HG02763 (cell line): ENCODE data around the gene SMPD3.
A peak's percentile ranks its signal among the peaks of the same experiment; 100 is the strongest.

Experiments used
- ATAC-seq: cut with Tn5 transposase; IDR thresholded peaks from one replicate; pipeline ENCODE4 v1.9.1; 2021; ENCODE audit warnings: mild to moderate bottlenecking, moderate library complexity; ENCODE audit not compliant: unreplicated experiment

The SMPD3 gene

DNA sequence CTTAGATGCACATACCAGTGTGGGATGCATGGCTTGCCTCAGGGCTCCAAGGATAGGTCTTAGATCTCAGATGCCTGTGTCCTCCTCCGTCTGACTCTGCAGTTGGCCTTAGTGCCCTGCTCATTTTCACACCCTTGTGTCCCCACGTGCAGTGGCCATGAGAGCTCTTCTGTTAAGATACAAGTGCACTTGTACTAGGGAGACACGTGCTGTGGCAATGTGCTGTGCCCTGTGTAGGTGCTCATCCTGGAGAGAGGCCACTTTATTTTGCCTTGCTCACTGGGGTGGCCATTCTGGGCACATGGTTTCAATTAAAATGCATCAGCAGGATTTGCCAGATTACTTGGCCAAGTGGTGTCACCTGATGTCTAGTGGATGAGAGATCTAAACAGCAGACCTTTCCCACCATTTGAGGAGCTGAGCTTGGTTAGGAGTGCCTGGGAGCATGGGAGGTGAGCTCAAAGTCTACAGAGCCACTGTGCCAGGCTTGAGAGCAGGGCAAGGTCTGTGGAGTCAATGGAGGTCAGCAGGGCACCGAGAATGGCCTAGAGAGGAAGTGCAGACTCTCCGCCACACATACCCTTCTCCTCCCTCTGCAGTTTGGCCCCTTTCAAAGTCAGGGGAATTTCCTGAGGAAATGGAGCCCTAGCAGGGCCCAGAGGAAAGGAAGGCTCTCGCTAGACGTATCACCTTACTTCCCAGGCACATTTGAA lies 25.2 kb upstream of the SMPD3 start:
- ATAC-seq: no peak

- ATAC-seq: no peak
Observed at GRCh38 chr16:68472581-68472980, 24.3 kb upstream of the SMPD3 start.

GRCh38 chr16:68470461-68471150 lies 22.3 kb upstream of the SMPD3 start:
- ATAC-seq: peak; percentile 92

DNA sequence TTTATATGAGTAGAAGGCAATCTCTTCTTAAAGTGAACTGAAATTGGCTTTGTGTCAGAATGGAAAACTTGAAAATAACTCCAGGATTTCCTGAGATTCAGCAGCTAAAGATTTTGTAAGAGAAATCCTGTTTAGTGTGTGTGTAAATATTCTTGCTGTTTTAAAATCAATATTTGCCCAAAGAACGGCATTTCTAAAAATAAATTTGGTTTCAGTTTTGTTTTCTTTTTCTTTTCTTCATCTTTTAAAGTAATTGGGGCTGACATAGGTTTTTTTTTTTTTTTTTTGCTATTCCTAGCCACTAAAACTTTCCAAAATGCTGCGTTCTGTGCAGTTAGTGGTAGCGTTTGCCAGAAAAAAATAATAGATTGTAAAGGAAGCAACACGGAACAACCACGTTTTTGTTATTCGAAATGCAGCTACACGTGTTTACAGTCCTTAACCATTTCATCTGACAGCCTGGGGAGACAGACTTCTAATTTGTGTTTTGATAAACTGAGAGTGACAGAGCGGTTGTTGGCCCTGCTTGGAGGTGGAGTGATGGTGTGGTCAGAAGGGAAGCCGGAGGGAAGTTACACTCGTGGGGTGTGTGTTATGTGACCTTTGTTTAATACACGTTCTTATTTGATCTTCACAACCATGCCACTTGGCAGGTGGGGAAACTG lies 21.6 kb upstream of the SMPD3 start:
- no peak for ATAC-seq

- ATAC-seq: no peak
Observed at GRCh38 chr16:68468842-68469241, 20.5 kb upstream of the SMPD3 start.

GRCh38 chr16:68466174-68466573 lies 17.9 kb upstream of the SMPD3 start:
- ATAC-seq: no peak

DNA sequence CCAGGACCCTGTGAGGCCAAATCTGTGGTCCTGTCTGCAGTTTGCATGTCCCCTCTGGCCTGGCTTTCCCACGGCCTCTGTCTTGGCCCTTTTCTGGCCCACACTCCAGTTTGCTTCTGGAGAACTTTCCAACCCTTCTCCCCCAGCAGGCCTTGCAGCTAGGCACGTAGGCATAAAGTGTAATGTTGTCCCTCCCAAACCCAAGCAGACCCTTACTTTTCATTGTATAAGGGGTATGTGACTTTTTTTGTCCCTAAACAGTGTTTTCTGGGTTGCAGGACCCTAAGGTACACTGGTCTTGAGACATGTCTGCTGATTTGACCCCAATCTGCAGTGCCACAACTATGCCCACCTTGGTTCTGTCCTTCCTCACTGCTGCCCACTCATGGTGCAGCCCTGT lies 15.6 kb upstream of the SMPD3 start:
- no peak for ATAC-seq

- no peak for ATAC-seq
Observed at GRCh38 chr16:68460067-68460466, 11.8 kb upstream of the SMPD3 start.

DNA sequence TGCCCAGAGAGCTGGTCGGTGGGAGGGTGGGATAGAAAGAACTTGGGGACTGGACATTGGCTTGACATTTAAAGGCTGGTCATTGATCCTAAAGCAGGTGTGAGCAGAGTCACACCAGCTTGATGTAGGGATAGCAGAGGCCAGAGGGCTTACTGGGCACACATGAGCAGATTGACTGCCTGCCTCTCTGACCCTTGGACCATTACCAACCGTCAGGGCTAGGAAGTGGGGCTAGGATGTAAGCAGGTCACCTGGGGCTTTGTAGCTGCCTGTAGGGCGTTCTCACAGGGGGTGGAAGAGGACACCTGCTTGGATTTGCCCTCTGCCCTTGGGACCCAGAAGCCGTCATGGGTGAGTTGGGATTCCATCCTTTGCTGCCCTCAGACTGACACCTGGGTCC lies 11.1 kb upstream of the SMPD3 start:
- no peak for ATAC-seq

DNA sequence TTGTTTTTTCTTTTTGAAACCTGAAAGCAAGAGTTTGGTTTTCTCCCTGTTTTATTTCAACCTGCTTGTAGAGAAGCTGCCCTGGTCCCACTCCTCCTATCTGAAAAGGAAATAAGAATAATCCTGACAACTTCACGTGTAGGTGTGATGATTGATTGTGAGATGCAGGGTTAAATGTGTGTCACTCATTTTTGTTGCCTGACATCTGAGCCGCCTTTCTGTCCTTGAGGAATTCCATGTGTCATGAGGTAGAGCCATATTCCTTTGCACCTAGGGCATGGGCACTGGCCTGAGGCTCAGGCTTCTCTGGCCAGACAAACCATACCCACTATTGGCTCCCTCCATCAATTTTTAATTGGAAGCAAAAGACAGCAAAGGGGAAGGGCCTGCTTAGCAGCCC lies 10.2 kb upstream of the SMPD3 start:
- no peak for ATAC-seq

GRCh38 chr16:68458101-68458500 lies 9.8 kb upstream of the SMPD3 start:
- ATAC-seq: no peak

- ATAC-seq: no peak
Observed at GRCh38 chr16:68455631-68456030, 7.3 kb upstream of the SMPD3 start.

- no peak for ATAC-seq
Observed at GRCh38 chr16:68454920-68455435, 6.7 kb upstream of the SMPD3 start.

- ATAC-seq: no peak
Observed at GRCh38 chr16:68453816-68454215, 5.5 kb upstream of the SMPD3 start.

DNA sequence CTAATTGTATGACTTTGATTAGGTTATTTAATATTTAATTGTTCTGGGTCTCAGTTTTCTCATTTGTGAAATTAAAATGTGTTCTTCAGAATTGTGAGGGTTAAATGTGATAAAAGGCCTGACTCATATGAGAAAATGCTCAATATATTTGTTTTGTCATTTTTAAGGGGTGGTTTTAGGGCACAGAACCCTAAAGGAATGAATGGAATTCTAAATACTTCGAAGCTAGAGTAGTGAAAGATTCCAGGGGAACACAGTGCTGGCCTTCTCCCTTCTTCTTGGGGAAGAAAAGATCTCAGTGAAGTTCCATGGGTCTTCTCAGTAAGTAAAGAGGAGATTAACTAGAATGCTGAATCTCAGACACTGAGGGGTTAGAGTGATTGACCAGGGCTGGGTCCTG lies 3.9 kb upstream of the SMPD3 start:
- no peak for ATAC-seq

DNA sequence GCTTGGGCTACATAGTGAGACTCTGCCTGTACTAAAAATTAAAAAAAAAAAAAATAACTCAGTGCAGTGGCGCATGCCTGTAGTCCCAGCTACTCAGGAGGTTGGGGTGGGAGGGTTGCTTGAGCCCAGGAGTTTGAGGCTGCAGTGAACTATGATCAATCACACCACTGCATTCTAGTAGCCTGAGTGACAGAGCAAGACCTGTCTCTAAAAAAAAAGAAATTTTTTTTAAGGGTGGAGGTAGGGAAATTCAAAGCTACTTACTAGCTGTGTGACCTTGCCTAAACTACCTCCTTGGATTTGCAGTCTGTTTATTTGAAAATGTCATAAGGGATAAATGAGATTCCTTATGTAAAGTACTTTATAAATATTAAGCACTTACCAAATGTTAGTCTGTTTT lies 3.4 kb upstream of the SMPD3 start:
- ATAC-seq: no peak

GRCh38 chr16:68450741-68451255 lies 2.5 kb upstream of the SMPD3 start:
- no peak for ATAC-seq

DNA sequence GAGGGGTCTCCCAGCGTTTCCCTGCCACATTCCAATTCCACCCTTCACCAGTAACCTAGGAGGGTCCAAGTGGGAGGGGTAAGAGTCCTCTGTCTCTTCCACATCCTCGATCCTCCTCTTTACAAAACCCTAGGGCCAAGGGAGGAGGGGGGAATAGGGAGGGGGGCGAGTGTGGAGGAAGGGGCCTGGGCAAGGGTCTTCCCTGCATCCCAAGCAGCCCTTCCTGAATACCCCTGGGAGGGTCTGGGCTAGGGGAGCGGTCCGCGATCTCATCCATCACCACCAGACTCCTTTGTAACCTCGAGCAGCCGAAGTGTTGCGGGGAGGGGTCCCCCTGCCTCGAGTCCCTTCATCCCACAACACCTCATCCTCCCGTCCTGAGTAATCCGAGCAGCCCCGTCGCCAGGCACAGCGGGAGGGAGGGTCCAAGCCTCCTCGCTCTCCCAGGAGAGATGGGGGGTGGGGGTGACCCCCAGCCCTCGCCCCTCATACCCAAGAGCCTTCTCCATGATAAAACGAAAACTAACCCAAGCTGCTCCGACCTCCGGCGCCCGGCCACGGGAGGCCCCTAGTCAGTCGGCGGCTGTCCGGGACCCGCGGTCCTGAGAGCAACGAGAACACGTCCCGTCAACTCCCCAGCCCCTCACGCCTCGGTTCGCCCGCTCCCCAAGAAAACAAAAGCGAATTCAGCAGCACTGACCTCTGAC lies 502 bp downstream of the SMPD3 start:
- ATAC-seq: peak; percentile 4

DNA sequence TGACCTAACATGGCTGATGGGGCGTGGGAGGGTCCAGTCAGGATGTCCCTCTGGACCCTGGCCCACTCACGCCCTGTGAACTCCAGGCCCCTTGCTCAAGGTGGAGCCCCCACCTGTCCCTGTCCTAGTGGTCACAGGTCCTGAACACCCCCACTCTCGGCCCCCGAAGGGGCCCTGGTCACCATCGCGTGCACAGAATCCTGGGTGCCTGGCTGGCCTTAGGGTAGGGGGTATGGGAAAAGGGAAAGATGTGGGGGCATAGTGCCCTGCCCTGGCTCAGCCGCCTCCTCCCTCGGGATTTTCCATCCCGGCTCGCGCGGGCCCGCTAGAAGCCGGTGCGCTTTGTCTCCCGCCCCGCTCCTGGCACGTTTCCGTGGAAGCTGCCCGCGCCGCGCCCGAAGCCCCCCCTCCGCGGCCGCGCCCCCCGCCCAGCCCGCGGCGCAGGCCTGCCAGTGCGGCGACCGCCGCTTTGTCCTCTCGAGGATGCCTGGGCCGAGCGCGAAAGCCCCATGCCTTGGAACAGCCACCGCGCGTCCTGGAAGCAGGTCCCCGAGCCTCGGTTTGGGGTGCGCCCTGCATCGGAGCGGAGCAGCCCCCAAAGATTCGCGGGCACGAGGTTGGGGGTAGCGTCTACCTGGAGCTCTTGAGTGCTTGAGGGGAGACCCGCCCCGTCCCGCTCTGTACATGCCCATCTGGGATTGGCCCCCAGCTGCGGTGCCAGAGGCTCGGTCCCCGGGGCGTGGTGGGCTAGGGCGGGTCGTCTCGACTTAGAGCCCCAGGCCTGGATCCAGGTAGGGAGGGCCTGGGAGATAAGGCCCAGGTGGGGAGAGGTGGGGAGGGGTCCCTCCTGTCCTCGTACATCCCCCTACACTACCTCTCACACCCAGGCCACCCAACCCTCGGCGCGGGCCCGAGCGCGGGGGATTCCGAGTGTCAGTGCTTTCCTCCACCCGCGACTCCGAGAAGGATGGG lies 1.3 kb downstream of the SMPD3 start:
- ATAC-seq: no peak

GRCh38 chr16:68445458-68445857 lies 2.9 kb downstream of the SMPD3 start:
- ATAC-seq: no peak
